GM23248 (cell line): ENCODE results near the gene AKAP10.

Experiments used
- EZH2 ChIP-seq: fragments of 200-600 bp; sonication (generic); IDR thresholded peaks from 2 replicates; pipeline ENCODE4 v1.6.1; 2018; ENCODE audit warnings: antibody characterized with exemption, mild to moderate bottlenecking; ENCODE audit not compliant: insufficient read depth, poor library complexity, severe bottlenecking
- EZH2phosphoT487 ChIP-seq: fragments of 200-600 bp; sonication (generic); IDR thresholded peaks from 2 replicates; pipeline ENCODE4 v1.6.1; 2018; ENCODE audit warnings: antibody characterized with exemption, moderate library complexity, mild to moderate bottlenecking, low read depth; ENCODE audit not compliant: insufficient read depth

- no peak for TF ChIP-seq EZH2
- no peak for TF ChIP-seq EZH2phosphoT487
Observed at GRCh38 chr17:20009302-20010098, 31.9 kb upstream of the AKAP10 start, which contains the start of gene SPECC1.
